ENCODE measurements around the gene ARFGEF3. TPM values are rescaled to one million over a fixed set of nuclear protein-coding genes. Genes with fewer than 3 reads are reported as not detected.

The ARFGEF3 gene
- total and polyA plus RNA-seq, 11 donors, result 0.58 to 11.9 (median 2.5) TPM

- H3K9me3 ChIP-seq, result no peaks in the 10 kb centered on the region
- H3K27ac ChIP-seq, result no peak overlapping the region
- ATAC-seq (no peak), DNase-seq (no peak)
- H3K27me3 ChIP-seq, result no peaks in the 10 kb centered on the region
- WGBS, 4 donors, result 85 to 91% (median 88%) methylated on average over 8 of the region's 8 CpGs
- H3K4me3 ChIP-seq, result no peak overlapping the region
- no peak for TF ChIP-seq POLR2A (IDR thresholded peaks at IDR 0.05)
- intact Hi-C loops (cut with DNase I), result no loop called here
- no peaks in the 10 kb centered on the region for H3K36me3 ChIP-seq
- H3K4me1 ChIP-seq, result no peaks in the 10 kb centered on the region
Observed at GRCh38 chr6:138227316-138227781, 65.6 kb downstream of the ARFGEF3 start.

GRCh38 chr6:138229072-138229471, 67.3 kb downstream of the ARFGEF3 start:
- no peaks in the 10 kb centered on the region for H3K9me3 ChIP-seq
- intact Hi-C loops (cut with DNase I), result no loop called here
- no peaks in the 10 kb centered on the region for H3K4me1 ChIP-seq
- TF ChIP-seq CTCF (IDR thresholded peaks at IDR 0.05) (no peak), POLR2A (IDR thresholded peaks at IDR 0.05) (no peak)
- no peaks in the 10 kb centered on the region for H3K36me3 ChIP-seq
- no peaks in the 10 kb centered on the region for H3K27me3 ChIP-seq
- DNase-seq (no peak), ATAC-seq (no peak)
- no peak overlapping the region for H3K4me3 ChIP-seq
- no peak overlapping the region for H3K27ac ChIP-seq
- 72 to 82% (median 76%) methylated on average over 4 of the region's 4 CpGs for WGBS, 4 donors

DNA sequence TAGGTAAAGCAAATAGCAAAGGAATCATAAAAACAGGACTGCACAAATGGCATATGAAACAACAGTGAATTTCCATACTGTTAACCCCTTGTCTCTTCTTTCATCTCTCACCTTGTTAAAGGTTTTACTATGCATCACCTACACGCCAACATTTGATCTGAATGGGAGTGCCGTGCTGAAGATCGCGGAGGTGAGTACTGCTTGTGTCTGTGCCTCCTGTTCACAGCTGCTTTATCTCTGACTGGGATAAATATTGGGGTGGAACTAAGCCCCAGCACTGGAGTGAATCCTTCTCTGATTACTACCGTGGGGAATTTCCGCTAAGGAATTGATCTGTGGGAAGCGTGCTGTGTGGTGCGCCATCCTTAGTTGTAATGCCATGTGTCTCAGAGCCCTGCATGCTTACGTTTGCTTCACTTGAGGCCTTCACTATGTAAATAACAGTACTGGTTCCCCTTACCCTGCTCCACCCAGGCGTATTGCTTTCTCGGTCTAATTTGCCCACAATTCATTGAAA, 68.0 kb downstream of the ARFGEF3 start:
- H3K9me3 ChIP-seq, result no peaks in the 10 kb centered on the region
- ATAC-seq (no peak), DNase-seq (no peak)
- 91 to 94% (median 94%) methylated on average over 11 of the region's 11 CpGs for WGBS, 4 donors
- H3K27ac ChIP-seq, result no peak overlapping the region
- intact Hi-C loops (cut with DNase I), result no loop called here
- no peaks in the 10 kb centered on the region for H3K27me3 ChIP-seq
- no peak overlapping the region for H3K4me3 ChIP-seq
- no peaks in the 10 kb centered on the region for H3K4me1 ChIP-seq
- TF ChIP-seq CTCF (IDR thresholded peaks at IDR 0.05), result no peak
- no peak for TF ChIP-seq POLR2A (IDR thresholded peaks at IDR 0.05)
- no peaks in the 10 kb centered on the region for H3K36me3 ChIP-seq

- intact Hi-C loops (cut with DNase I), result no loop called here
- DNase-seq (no peak), ATAC-seq (no peak)
- H3K9me3 ChIP-seq, result no peaks in the 10 kb centered on the region
- no peak overlapping the region for H3K27ac ChIP-seq
- no peak for TF ChIP-seq POLR2A (IDR thresholded peaks at IDR 0.05)
- no peak for TF ChIP-seq CTCF (IDR thresholded peaks at IDR 0.05)
- H3K4me1 ChIP-seq, result no peaks in the 10 kb centered on the region
- H3K27me3 ChIP-seq, result no peaks in the 10 kb centered on the region
- H3K36me3 ChIP-seq, result no peaks in the 10 kb centered on the region
- H3K4me3 ChIP-seq, result no peak overlapping the region
Observed at GRCh38 chr6:138230221-138230620, 68.5 kb downstream of the ARFGEF3 start.

DNA sequence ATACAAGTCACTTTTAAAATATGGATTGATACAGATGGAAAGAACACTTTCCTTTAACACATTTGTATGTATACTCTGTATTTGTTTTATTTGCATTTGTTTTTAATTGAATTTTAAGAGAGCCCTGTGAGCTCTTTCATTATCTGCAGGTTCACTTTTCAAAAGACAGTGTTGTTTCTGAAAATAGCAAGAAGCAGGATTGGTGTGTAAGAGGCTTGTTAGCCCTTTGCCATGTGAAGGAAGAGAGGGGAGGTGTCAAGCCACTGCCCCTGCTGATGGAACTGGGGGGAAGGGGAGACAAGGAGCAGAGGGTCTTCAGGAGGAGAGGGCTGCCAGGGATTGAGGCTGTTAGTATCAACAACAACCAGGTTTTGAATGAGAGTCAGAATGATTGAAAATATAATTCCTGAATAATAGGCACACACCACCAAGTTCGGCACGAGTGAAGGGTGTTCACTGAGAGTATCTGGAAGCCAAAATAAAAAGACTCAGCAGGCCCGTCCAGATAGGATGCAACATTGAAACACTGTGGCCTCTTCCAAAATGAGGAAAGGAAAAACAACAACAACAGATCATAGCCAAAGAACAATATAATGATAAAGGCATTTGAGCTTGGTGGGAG, 69.1 kb downstream of the ARFGEF3 start:
- no peak overlapping the region for H3K4me3 ChIP-seq
- TF ChIP-seq CTCF (IDR thresholded peaks at IDR 0.05) (no peak), POLR2A (IDR thresholded peaks at IDR 0.05) (no peak)
- H3K36me3 ChIP-seq, result no peaks in the 10 kb centered on the region
- H3K27me3 ChIP-seq, result no peaks in the 10 kb centered on the region
- no peaks in the 10 kb centered on the region for H3K4me1 ChIP-seq
- ATAC-seq, result no peak
- 58 to 68% (median 67%) methylated on average over 3 of the region's 3 CpGs for WGBS, 4 donors
- H3K27ac ChIP-seq, result no peak overlapping the region
- intact Hi-C loops (cut with DNase I), result no loop called here
- no peaks in the 10 kb centered on the region for H3K9me3 ChIP-seq
- no peak for DNase-seq

All from heart left ventricle (tissue), 16 donors.